ENCODE measurements around the gene CACNA2D3.

Gene CACNA2D3

GRCh38 chr3:54877730-54878129 is 755.4 kb downstream of the CACNA2D3 start:
- no peak for DNase-seq
- no peak for TF ChIP-seq GATA1 (IDR thresholded peaks at IDR 0.05; ENCODE audit: low read depth, low read length)
- TF ChIP-seq POLR2A (IDR thresholded peaks at IDR 0.05; ENCODE audit: low read length): no peak

GRCh38 chr3:54878145-54878544 is 755.8 kb downstream of the CACNA2D3 start:
- TF ChIP-seq POLR2A (IDR thresholded peaks at IDR 0.05; ENCODE audit: low read length): no peak

DNA sequence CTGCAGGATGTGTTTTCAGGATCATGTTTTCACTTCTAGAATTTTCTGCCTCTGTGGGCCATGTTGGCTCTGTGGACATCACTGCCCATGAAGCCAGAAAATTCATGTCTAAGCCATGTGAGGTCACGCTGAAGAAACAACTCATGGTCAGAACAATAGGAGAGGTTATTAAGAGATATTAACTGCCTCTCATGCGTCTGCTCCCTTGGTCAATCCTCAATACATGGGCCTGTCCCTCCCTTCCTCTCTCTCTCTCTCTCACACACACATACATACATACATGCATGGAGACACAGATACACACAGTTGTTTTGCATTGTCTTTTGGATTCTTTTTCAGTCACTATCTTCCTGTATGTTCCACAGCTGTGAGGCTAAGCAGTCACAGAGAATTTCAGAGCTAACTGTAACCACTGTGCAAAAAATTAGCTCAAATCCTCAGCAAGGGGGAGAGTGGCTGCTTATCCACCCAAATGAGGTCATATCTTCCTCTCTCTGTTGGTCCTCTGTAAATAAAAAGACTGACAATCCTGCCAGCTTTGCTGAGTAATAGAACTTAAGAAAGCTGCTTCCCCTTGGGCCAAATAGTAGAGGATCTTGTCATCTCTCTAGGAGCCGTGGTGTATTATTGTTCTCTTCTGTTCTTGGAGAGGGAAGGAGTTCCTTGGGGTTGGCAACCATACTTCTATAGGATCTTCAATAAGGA is 759.9 kb downstream of the CACNA2D3 start:
- DNase-seq: no peak
- no peak for TF ChIP-seq GATA1 (IDR thresholded peaks at IDR 0.05; ENCODE audit: low read depth, low read length)
- TF ChIP-seq POLR2A (IDR thresholded peaks at IDR 0.05; ENCODE audit: low read length): no peak

More at GRCh38 chr3:54878145-54878544, 755.8 kb downstream of the CACNA2D3 start:
- DNase-seq: no peak

GRCh38 chr3:54888162-54888561 is 765.8 kb downstream of the CACNA2D3 start:
- no peak for DNase-seq
- no peak for TF ChIP-seq GATA1 (IDR thresholded peaks at IDR 0.05; ENCODE audit: low read depth, low read length)
- no peak for TF ChIP-seq POLR2A (IDR thresholded peaks at IDR 0.05; ENCODE audit: low read length)

DNA sequence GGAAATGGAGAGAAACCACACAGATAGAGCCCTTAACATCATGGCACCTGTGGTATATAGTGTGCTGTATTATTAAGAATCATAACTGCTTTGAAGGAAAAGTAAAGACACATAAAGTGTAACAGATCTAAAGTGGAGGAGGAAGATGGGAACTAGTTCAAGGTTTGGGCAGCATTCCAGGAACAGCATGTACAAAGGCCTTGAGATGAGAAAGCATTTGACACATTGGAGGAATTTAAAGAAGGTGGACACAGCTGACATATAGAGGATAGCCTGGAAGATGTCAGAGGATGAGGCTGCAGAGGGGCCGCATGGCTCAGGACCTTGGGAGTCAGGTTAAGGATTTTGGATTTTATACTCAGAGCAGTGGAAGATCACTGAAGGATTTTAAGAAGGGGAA is 766.5 kb downstream of the CACNA2D3 start:
- TF ChIP-seq GATA1 (IDR thresholded peaks at IDR 0.05; ENCODE audit: low read depth, low read length): no peak
- no peak for TF ChIP-seq POLR2A (IDR thresholded peaks at IDR 0.05; ENCODE audit: low read length)
- no peak for DNase-seq

- TF ChIP-seq GATA1 (IDR thresholded peaks at IDR 0.05; ENCODE audit: low read depth, low read length) (no peak), POLR2A (IDR thresholded peaks at IDR 0.05; ENCODE audit: low read length) (no peak)
- DNase-seq: no peak
Observed at GRCh38 chr3:54889731-54890130, 767.4 kb downstream of the CACNA2D3 start.

- TF ChIP-seq GATA1 (IDR thresholded peaks at IDR 0.05; ENCODE audit: low read depth, low read length) (no peak), POLR2A (IDR thresholded peaks at IDR 0.05; ENCODE audit: low read length) (no peak)
- DNase-seq: no peak
Observed at GRCh38 chr3:54891540-54891897, 769.2 kb downstream of the CACNA2D3 start.

DNA sequence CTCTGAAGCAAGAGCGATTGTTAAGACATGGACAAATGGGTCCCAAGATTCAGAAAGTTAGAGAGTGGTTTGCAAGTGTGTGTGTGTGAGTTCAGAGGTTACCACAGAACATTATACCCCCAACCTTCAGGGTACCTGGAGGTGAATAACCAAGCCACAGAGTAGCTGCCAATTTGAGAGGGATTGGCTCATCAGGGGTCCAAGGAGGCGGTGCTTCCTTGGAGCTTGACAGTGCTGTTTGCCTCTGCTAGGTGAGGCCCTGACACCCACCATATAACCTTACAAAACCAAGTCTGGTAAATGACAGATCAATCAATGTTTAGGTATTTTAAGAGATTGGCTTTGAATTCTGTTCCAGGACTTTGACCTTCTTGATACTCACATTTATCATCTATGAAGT is 769.8 kb downstream of the CACNA2D3 start:
- no peak for DNase-seq
- TF ChIP-seq GATA1 (IDR thresholded peaks at IDR 0.05; ENCODE audit: low read depth, low read length): no peak
- no peak for TF ChIP-seq POLR2A (IDR thresholded peaks at IDR 0.05; ENCODE audit: low read length)

DNA sequence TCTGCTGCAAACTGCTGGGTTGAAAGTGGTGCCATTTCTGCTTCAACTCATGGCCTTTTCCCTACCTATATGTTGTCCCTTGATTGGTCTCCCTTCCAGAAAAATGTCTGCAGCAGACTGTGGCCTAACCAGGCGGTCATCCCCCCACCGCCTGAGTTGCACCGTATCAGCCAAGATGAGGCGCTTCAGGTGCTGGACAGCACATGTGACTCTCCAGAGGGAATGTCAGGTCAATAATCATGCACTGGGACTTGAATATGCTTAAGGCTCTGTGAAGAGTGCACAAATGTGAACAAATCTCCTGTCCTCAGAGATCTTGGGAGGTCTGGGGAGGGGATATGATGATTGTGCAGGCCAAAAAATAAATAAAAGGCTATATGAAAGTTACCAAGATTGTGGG is 773.3 kb downstream of the CACNA2D3 start:
- no peak for TF ChIP-seq POLR2A (IDR thresholded peaks at IDR 0.05; ENCODE audit: low read length)
- TF ChIP-seq GATA1 (IDR thresholded peaks at IDR 0.05; ENCODE audit: low read depth, low read length): no peak
- no peak for DNase-seq

DNA sequence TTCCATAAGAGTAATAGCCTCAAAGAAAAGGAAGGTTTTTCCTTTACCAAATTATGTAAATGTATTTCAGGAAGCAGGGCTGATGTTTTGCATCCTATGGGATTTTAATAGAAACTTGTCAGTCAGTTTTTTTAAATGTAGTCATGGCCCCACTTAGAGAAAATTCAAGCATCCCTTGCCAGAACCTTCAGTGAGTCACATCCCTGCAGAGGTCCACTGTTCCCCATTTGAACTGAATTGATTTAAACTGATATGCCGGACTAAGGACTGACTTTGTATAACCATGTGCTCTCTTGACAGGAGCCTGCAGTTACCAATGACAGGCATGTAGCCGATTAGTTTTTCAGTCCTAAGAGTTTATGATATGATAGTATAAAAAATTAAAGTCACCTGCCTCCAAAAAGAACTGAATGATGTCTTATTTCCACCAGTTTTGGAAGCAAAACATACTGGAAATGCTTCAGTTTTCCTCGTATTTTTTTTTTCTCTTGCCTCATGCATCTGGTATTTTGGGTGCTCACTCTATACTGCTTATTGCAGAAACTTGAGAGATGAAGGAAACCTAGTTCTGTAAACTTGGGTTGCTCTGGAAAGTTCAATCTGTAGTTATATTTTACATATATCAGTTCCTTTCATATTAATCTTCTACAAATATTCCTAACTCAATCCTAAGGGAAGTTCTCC is 774.8 kb downstream of the CACNA2D3 start:
- no peak for TF ChIP-seq GATA1 (IDR thresholded peaks at IDR 0.05; ENCODE audit: low read depth, low read length)
- TF ChIP-seq POLR2A (IDR thresholded peaks at IDR 0.05; ENCODE audit: low read length): no peak
- no peak for DNase-seq

DNA sequence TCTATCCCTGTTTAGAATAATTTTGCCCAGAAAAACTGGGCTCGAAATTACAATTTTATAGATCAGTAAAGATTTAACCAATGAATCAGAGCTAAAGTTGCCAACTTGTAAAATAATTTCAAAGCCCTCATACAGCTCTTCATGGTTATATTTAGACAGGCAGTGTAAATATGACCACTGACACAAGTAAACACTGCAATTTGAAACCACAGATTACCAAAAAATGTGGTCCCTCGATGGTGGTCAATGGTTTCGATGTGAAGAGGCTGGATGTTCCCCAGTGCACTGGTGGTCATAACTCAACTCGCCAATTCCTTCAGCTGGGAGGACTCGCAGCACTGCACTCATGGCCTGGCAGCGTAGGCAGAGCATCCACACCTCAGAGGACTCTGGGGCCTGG is 776.9 kb downstream of the CACNA2D3 start:
- TF ChIP-seq POLR2A (IDR thresholded peaks at IDR 0.05; ENCODE audit: low read length) (no peak), GATA1 (IDR thresholded peaks at IDR 0.05; ENCODE audit: low read depth, low read length) (no peak)
- no peak for DNase-seq

DNA sequence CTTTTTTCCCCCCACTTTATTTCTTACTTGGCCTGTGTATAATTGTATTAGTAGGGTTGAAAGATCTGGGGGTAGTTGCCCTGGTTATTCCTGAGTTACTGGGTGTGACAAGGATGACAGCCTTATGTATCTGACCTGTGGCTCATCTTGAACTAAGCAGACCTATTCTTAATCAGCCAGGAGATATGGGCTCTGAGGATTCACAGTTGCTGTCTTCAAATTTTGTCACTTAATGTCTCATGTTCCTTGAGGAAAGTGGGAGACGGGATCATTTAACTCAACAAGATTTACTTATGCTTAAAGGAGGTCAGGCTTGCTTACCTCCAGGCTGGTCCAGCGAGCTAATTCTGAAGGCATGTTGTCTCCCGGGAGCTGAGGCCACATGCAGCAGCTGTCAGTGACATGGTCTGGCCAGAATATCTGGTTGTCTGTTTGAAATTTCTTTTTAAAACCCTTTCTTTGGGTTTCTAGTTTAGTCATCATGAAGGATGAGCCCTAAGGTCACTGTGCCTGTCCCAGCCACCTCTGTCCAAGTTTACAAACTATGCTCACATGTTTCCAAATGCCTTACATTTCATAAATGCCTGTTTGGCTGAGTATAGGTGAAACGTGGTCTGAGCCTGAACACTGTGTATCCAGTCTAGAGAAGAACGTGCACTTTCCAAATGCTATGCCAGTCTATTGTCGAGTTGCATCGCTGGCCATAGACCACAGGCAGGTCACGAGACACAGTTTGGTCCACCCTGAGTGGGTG is 778.7 kb downstream of the CACNA2D3 start:
- DNase-seq: no peak
- no peak for TF ChIP-seq GATA1 (IDR thresholded peaks at IDR 0.05; ENCODE audit: low read depth, low read length)
- no peak for TF ChIP-seq POLR2A (IDR thresholded peaks at IDR 0.05; ENCODE audit: low read length)

GRCh38 chr3:54901906-54902685 is 779.7 kb downstream of the CACNA2D3 start:
- TF ChIP-seq POLR2A (IDR thresholded peaks at IDR 0.05; ENCODE audit: low read length): no peak
- no peak for TF ChIP-seq GATA1 (IDR thresholded peaks at IDR 0.05; ENCODE audit: low read depth, low read length)
- no peak for DNase-seq
